Psoas muscle (tissue), 8 donors: Measurements from ENCODE around the gene GAS2L1. TPM values are rescaled to one million over a fixed set of nuclear protein-coding genes. Genes with fewer than 3 reads are reported as not detected.
A peak's percentile ranks its signal among the peaks of the same experiment; 100 is the strongest.

Experiments used
- ATAC-seq, 4 donors: fragments of 200-7000 bp; cut with Tn5 transposase; one replicate each; pipeline ENCODE4 v1.9.1; 2020; ENCODE audit warnings: moderate library complexity in 3 of 4, mild to moderate bottlenecking in 2 of 4
- DNase-seq, 2 donors: peaks; one replicate each; pipeline ENCODE4 v3.0.0-alpha.2; 2020
- H3K27ac ChIP-seq: fragments of 200-600 bp; one replicate; pipeline ENCODE4 v1.8.0; 2022
- H3K27me3 ChIP-seq, 3 donors: fragments of 200-600 bp in 1 of 3; one replicate each; pipeline versions ENCODE4 v1.6.1 to v1.8.0; 2013 to 2022; ENCODE audit warnings: low read length in 2 of 3, mild to moderate bottlenecking in 2 of 3, moderate library complexity in 1 of 3; ENCODE audit not compliant: insufficient read depth in 3 of 3
- H3K36me3 ChIP-seq, 2 donors: fragments of 200-600 bp in 1 of 2; one replicate each; pipeline versions ENCODE4 v1.6.1 to v1.8.0; 2013 to 2022; ENCODE audit warnings: low read depth in 1 of 2, mild to moderate bottlenecking in 1 of 2, moderate library complexity in 1 of 2; ENCODE audit not compliant: insufficient read depth in 1 of 2
- H3K4me1 ChIP-seq: fragments of 200-600 bp; one replicate; pipeline ENCODE4 v1.8.0; 2022
- H3K4me3 ChIP-seq: fragments of 200-600 bp; one replicate; pipeline ENCODE4 v1.8.0; 2022; ENCODE audit warnings: mild to moderate bottlenecking
- H3K9me3 ChIP-seq: fragments of 200-600 bp; one replicate; pipeline ENCODE4 v1.8.0; 2022
- CTCF ChIP-seq: fragments of 200-600 bp; IDR thresholded peaks from one replicate; pipeline ENCODE4 v1.8.0; 2022; ENCODE audit warnings: antibody characterized with exemption
- WGBS, 3 donors: extraction: QIAGEN DNeasy Blood & Tissue Kit; methylation state at CpG; one replicate each; pipeline versions ENCODE4 v1.1.6 to v1.1.7; 2013; 5-methylcytosine and 5-hydroxymethylcytosine counted together
- intact Hi-C, 2 donors: fragments of 100-400 bp; cut with DNase I; formaldehyde crosslinking; loops; one replicate each; pipeline versions ENCODE4 v1.11.0 to v1.14.2; 2022
- polyA plus RNA-seq, 3 donors: library from polyadenylated mRNA; stranded (reverse); fragments of 200-250 nt; gene quantifications; one replicate each; pipeline ENCODE4 v1.2.3, GENCODE V29; 2013
- total RNA-seq, 4 donors: library from RNA; stranded (reverse); fragmentation: NEBNext Ultra II Directional in 2 of 4; extraction: Animal tissue kit (Norgen Biotek cat#: 25700) in 2 of 4; gene quantifications; one replicate each; pipeline versions ENCODE4 v1.2.1 to v1.2.4, GENCODE V29; 2021 to 2023
- donor health status: healthy with polysubstance abuse.
- donor health status: DM: no; HTN: no; CAD: no; lungs with moderate emphysema.
- donor health status: Bipolar disorder and iron deficiency.
- donor health status: healthy.
- donor health status: DM: yes; HTN: yes; CAD: no.
- donor health status: DM: no; HTN: no; CAD: no.
- donor health status: DM: no; HTN: no; CAD: no.
- donor health status: DM: yes; HTN: yes; CAD: no.

The GAS2L1 gene
- total and polyA plus RNA-seq, 7 donors: 4.6 to 19.8 (median 5.2) TPM

- no peaks in the 10 kb centered on the region for H3K27me3 ChIP-seq
- WGBS, 3 donors: 27 to 36% (median 33%) methylated on average over 14 of the region's 14 CpGs
- peaks cover 38% of the 10 kb centered on the region for H3K4me1 ChIP-seq
- intact Hi-C loops: no loop called here
- H3K36me3 ChIP-seq: peaks cover 3 to 63% of the 10 kb centered on the region in 2 donors
- no peak for TF ChIP-seq CTCF
- ATAC-seq (peak; percentile 84 to 88 (median 88)), DNase-seq (peak; percentile 63 to 88)
- H3K4me3 ChIP-seq: peak overlapping the region; percentile 29
- peak overlapping the region; percentile 78 for H3K27ac ChIP-seq
- no peaks in the 10 kb centered on the region for H3K9me3 ChIP-seq
Observed at GRCh38 chr22:29336751-29337490, 30.5 kb downstream of the GAS2L1 start.

- intact Hi-C loops: no loop called here
- DNase-seq (no peak), ATAC-seq (peak; percentile 14 to 18 (median 17))
- Histone ChIP-seq H3K9me3 (no peaks in the 10 kb centered on the region), H3K27ac (peak overlapping the region; percentile 78), H3K4me1 (peaks cover 43% of the 10 kb centered on the region), H3K4me3 (no peak overlapping the region), H3K36me3 (peaks cover 3 to 65% of the 10 kb centered on the region in 2 donors), H3K27me3 (no peaks in the 10 kb centered on the region)
- 26 to 55% (median 39%) methylated on average over 12 of the region's 12 CpGs for WGBS, 3 donors
- TF ChIP-seq CTCF: no peak
Observed at GRCh38 chr22:29337631-29338284, 31.3 kb downstream of the GAS2L1 start.

- no peak for TF ChIP-seq CTCF
- DNase-seq (no peak), ATAC-seq (no peak)
- H3K4me1 ChIP-seq: peaks cover 49% of the 10 kb centered on the region
- H3K27me3 ChIP-seq: no peaks in the 10 kb centered on the region
- 83 to 91% (median 84%) methylated on average over 6 of the region's 6 CpGs for WGBS, 3 donors
- intact Hi-C loops: no loop called here
- peak overlapping the region; percentile 78 for H3K27ac ChIP-seq
- H3K4me3 ChIP-seq: no peak overlapping the region
- no peaks in the 10 kb centered on the region for H3K9me3 ChIP-seq
- H3K36me3 ChIP-seq: peaks cover 3 to 65% of the 10 kb centered on the region in 2 donors
Observed at GRCh38 chr22:29338398-29338797, 31.9 kb downstream of the GAS2L1 start.

GRCh38 chr22:29339381-29340235 lies 33.2 kb downstream of the GAS2L1 start:
- H3K27ac ChIP-seq: no peak overlapping the region
- no peak overlapping the region for H3K4me3 ChIP-seq
- 76 to 86% (median 79%) methylated on average over 23 of the region's 23 CpGs for WGBS, 3 donors
- intact Hi-C loops: no loop called here
- H3K36me3 ChIP-seq: peaks cover 3 to 57% of the 10 kb centered on the region in 2 donors
- no peak for TF ChIP-seq CTCF
- peaks cover 55% of the 10 kb centered on the region for H3K4me1 ChIP-seq
- DNase-seq (no peak), ATAC-seq (peak in 2 of 4 donors; percentile 6 to 7)
- no peaks in the 10 kb centered on the region for H3K27me3 ChIP-seq
- no peaks in the 10 kb centered on the region for H3K9me3 ChIP-seq
